Ovary (tissue), 3 donors: ENCODE results near the gene FBXL19.
"Not testable (repeated sequence)": the region's sequence is repeated elsewhere in the genome, so short reads cannot be mapped to it uniquely, and the experiment has no call there.

ENCODE experiments used
- CTCF ChIP-seq, 3 donors: fragments of 450-650 bp in 2 of 3; fragments of 200-600 bp in 1 of 3; IDR thresholded peaks; one replicate each; pipeline versions ENCODE4 v1.5.1 to v1.8.0; 2016 to 2022; ENCODE audit warnings: antibody characterized with exemption in 3 of 3, mild to moderate bottlenecking in 1 of 3
- EP300 ChIP-seq: sonication (generic); formaldehyde crosslinking; IDR thresholded peaks from one replicate; pipeline ENCODE4 v1.6.1; 2017; ENCODE audit warnings: antibody characterized with exemption
- POLR2A ChIP-seq: fragments of 450-650 bp; IDR thresholded peaks from one replicate; pipeline ENCODE4 v1.6.1; 2017; ENCODE audit warnings: antibody characterized with exemption, mild to moderate bottlenecking, moderate library complexity
- donor health status: DM: no; HTN: no; CAD: no.

- not testable (repeated sequence) for TF ChIP-seq CTCF (IDR thresholded peaks at IDR 0.05); POLR2A; EP300
Measured at GRCh38 chr16:30891043-30891823, 32.1 kb upstream of the FBXL19 start.
